Measurements from ENCODE around the gene ENDOU. TPM values are rescaled to one million over a fixed set of nuclear protein-coding genes. Genes with fewer than 3 reads are reported as not detected.

The ENDOU gene
- total RNA-seq, 2 donors from 2014 or later: 0.49 TPM; not detected in 1

- no peaks in the 10 kb centered on the region for H3K9me3 ChIP-seq
- DNase-seq (ENCODE audit: low spot score): no peak
- peaks cover 5 to 15% of the 10 kb centered on the region in 2 donors for H3K4me1 ChIP-seq (ENCODE audit: control insufficient read depth in 1 of 2, low read depth in 2 of 2)
- no peak overlapping the region for H3K27ac ChIP-seq
- H3K4me3 ChIP-seq: no peak overlapping the region
- no peak for ATAC-seq (ENCODE audit: insufficient number of reproducible peaks, low FRiP score, low read depth)
- no peak for TF ChIP-seq CTCF (IDR thresholded peaks at IDR 0.05)
- no peaks in the 10 kb centered on the region for H3K27me3 ChIP-seq (replicated peaks; ENCODE audit: insufficient read depth)
- H3K36me3 ChIP-seq: no peaks in the 10 kb centered on the region
These were observed 2.2 kb downstream of the ENDOU start for GRCh38 chr12:47722941-47723631.

- no peak overlapping the region for H3K27ac ChIP-seq
- DNase-seq (ENCODE audit: low spot score) (no peak), ATAC-seq (ENCODE audit: insufficient number of reproducible peaks, low FRiP score, low read depth) (no peak)
- H3K9me3 ChIP-seq: no peaks in the 10 kb centered on the region
- TF ChIP-seq CTCF (IDR thresholded peaks at IDR 0.05): no peak
- peaks cover 9 to 22% of the 10 kb centered on the region in 2 donors for H3K4me1 ChIP-seq (ENCODE audit: control insufficient read depth in 1 of 2, low read depth in 2 of 2)
- no peak overlapping the region for H3K4me3 ChIP-seq
- H3K36me3 ChIP-seq: no peaks in the 10 kb centered on the region
- no peaks in the 10 kb centered on the region for H3K27me3 ChIP-seq (replicated peaks; ENCODE audit: insufficient read depth)
These were observed 3.0 kb downstream of the ENDOU start for GRCh38 chr12:47722136-47722834.

- H3K36me3 ChIP-seq: no peaks in the 10 kb centered on the region
These were observed 3.8 kb downstream of the ENDOU start for GRCh38 chr12:47721431-47721973.

GRCh38 chr12:47718531-47718930 is 6.8 kb downstream of the ENDOU start:
- Histone ChIP-seq H3K27me3 (replicated peaks; ENCODE audit: insufficient read depth) (no peaks in the 10 kb centered on the region), H3K36me3 (no peaks in the 10 kb centered on the region), H3K9me3 (no peaks in the 10 kb centered on the region), H3K27ac (peak overlapping the region; percentile 93 to 94), H3K4me3 (no peak overlapping the region), H3K4me1 (ENCODE audit: control insufficient read depth in 1 of 2, low read depth in 2 of 2) (peaks cover 20 to 47% of the 10 kb centered on the region in 2 donors)
- no peak for DNase-seq (ENCODE audit: low spot score)
- no peak for TF ChIP-seq CTCF (IDR thresholded peaks at IDR 0.05)
- no peak for ATAC-seq (ENCODE audit: insufficient number of reproducible peaks, low FRiP score, low read depth)

More at GRCh38 chr12:47721431-47721973, 3.8 kb downstream of the ENDOU start:
- ATAC-seq (ENCODE audit: insufficient number of reproducible peaks, low FRiP score, low read depth): no peak
- H3K4me1 ChIP-seq (ENCODE audit: control insufficient read depth in 1 of 2, low read depth in 2 of 2): peaks cover 12 to 30% of the 10 kb centered on the region in 2 donors
- no peak overlapping the region for H3K4me3 ChIP-seq
- no peak overlapping the region for H3K27ac ChIP-seq
- no peaks in the 10 kb centered on the region for H3K27me3 ChIP-seq (replicated peaks; ENCODE audit: insufficient read depth)
- DNase-seq (ENCODE audit: low spot score): no peak
- H3K9me3 ChIP-seq: no peaks in the 10 kb centered on the region
- no peak for TF ChIP-seq CTCF (IDR thresholded peaks at IDR 0.05)
